Measurements from ENCODE around the gene COL3A1. TPM values are rescaled to one million over a fixed set of nuclear protein-coding genes. Genes with fewer than 3 reads are reported as not detected.

Gene COL3A1

GRCh38 chr2:189056200-189057106, 82.3 kb downstream of the COL3A1 start:
- Histone ChIP-seq H3K27ac (replicated peaks) (no peak overlapping the region), H3K4me3 (replicated peaks; ENCODE audit: insufficient read depth, low read length) (no peak overlapping the region), H3K27me3 (ENCODE audit: insufficient read depth, poor library complexity, severe bottlenecking) (no peaks in the 10 kb centered on the region)
- no peak for TF ChIP-seq REST (IDR thresholded peaks at IDR 0.05; ENCODE audit: insufficient replicate concordance, low read depth)
- no peak for TF ChIP-seq CTCF (IDR thresholded peaks at IDR 0.05; ENCODE audit: insufficient read depth, low read length)
- no peak for TF ChIP-seq GABPA (IDR thresholded peaks at IDR 0.05; ENCODE audit: low read depth)
- TF ChIP-seq SPI1 (IDR thresholded peaks at IDR 0.05; ENCODE audit: borderline replicate concordance, low read depth), result no peak
- no peak for TF ChIP-seq POLR2AphosphoS5 (IDR thresholded peaks at IDR 0.05; ENCODE audit: low read depth)
- no peak for DNase-seq (ENCODE audit: low read depth in 1 of 2, low spot score in 1 of 2)

GRCh38 chr2:189057316-189057715, 83.1 kb downstream of the COL3A1 start:
- DNase-seq (ENCODE audit: low read depth in 1 of 2, low spot score in 1 of 2), result no peak
- H3K27me3 ChIP-seq (ENCODE audit: insufficient read depth, poor library complexity, severe bottlenecking), result no peaks in the 10 kb centered on the region
- H3K27ac ChIP-seq (replicated peaks), result no peak overlapping the region
- no peak overlapping the region for H3K4me3 ChIP-seq (replicated peaks; ENCODE audit: insufficient read depth, low read length)
- TF ChIP-seq CTCF (IDR thresholded peaks at IDR 0.05; ENCODE audit: insufficient read depth, low read length) (no peak), POLR2AphosphoS5 (IDR thresholded peaks at IDR 0.05; ENCODE audit: low read depth) (no peak), SPI1 (IDR thresholded peaks at IDR 0.05; ENCODE audit: borderline replicate concordance, low read depth) (no peak), GABPA (IDR thresholded peaks at IDR 0.05; ENCODE audit: low read depth) (no peak), REST (IDR thresholded peaks at IDR 0.05; ENCODE audit: insufficient replicate concordance, low read depth) (no peak)

GRCh38 chr2:189060096-189060642, 86.0 kb downstream of the COL3A1 start:
- H3K27me3 ChIP-seq (ENCODE audit: insufficient read depth, poor library complexity, severe bottlenecking), result no peaks in the 10 kb centered on the region
- H3K27ac ChIP-seq (replicated peaks), result no peak overlapping the region
- DNase-seq (ENCODE audit: low read depth in 1 of 2, low spot score in 1 of 2), result no peak
- no peak overlapping the region for H3K4me3 ChIP-seq (replicated peaks; ENCODE audit: insufficient read depth, low read length)
- TF ChIP-seq GABPA (IDR thresholded peaks at IDR 0.05; ENCODE audit: low read depth) (no peak), POLR2AphosphoS5 (IDR thresholded peaks at IDR 0.05; ENCODE audit: low read depth) (no peak), SPI1 (IDR thresholded peaks at IDR 0.05; ENCODE audit: borderline replicate concordance, low read depth) (no peak), REST (IDR thresholded peaks at IDR 0.05; ENCODE audit: insufficient replicate concordance, low read depth) (no peak)

Small RNAs within 50 kb of the gene (microRNA-seq; reads per million reads assigned to microRNA genes)
- gene MIR1245A (not detected), gene MIR1245B (not detected), gene MIR3606 (not detected)

All from HL-60 (cell line).